ENCODE measurements around the gene MBD3.

MBD3 gene

DNA sequence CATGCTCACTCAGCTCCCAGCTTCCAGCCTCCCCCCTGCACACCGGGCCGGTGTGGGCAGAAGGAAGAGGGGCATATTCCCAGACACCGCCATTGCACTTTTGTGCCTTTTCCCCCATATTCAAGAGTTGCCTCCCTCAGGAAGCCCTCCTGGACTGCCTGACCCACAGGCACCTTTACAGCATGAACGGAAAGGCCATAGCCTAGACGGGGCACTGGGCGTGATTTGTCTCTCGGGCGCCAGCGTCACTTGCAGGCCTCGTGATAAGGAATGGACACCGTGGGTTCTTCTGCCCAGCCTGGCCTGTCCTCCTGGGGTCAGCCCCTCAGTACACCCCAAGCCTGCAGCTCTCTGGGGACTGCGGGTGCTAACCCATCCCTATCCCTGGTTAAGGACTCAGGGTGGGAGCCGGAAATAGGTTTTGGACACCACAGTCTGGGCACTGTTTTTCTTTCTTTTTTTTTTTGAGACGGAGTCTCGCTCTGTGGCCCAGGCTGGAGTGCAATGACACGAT lies 13.5 kb upstream of the MBD3 start:
- peak overlapping the region; percentile 89 for H3K27ac ChIP-seq
- TF ChIP-seq, protein P1, sequence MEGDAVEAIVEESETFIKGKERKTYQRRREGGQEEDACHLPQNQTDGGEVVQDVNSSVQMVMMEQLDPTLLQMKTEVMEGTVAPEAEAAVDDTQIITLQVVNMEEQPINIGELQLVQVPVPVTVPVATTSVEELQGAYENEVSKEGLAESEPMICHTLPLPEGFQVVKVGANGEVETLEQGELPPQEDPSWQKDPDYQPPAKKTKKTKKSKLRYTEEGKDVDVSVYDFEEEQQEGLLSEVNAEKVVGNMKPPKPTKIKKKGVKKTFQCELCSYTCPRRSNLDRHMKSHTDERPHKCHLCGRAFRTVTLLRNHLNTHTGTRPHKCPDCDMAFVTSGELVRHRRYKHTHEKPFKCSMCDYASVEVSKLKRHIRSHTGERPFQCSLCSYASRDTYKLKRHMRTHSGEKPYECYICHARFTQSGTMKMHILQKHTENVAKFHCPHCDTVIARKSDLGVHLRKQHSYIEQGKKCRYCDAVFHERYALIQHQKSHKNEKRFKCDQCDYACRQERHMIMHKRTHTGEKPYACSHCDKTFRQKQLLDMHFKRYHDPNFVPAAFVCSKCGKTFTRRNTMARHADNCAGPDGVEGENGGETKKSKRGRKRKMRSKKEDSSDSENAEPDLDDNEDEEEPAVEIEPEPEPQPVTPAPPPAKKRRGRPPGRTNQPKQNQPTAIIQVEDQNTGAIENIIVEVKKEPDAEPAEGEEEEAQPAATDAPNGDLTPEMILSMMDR (conservative IDR thresholded peaks at IDR 0.05), result 0 out of 2 replicates have a peak, but pooled peaks have one; percentile 19

DNA sequence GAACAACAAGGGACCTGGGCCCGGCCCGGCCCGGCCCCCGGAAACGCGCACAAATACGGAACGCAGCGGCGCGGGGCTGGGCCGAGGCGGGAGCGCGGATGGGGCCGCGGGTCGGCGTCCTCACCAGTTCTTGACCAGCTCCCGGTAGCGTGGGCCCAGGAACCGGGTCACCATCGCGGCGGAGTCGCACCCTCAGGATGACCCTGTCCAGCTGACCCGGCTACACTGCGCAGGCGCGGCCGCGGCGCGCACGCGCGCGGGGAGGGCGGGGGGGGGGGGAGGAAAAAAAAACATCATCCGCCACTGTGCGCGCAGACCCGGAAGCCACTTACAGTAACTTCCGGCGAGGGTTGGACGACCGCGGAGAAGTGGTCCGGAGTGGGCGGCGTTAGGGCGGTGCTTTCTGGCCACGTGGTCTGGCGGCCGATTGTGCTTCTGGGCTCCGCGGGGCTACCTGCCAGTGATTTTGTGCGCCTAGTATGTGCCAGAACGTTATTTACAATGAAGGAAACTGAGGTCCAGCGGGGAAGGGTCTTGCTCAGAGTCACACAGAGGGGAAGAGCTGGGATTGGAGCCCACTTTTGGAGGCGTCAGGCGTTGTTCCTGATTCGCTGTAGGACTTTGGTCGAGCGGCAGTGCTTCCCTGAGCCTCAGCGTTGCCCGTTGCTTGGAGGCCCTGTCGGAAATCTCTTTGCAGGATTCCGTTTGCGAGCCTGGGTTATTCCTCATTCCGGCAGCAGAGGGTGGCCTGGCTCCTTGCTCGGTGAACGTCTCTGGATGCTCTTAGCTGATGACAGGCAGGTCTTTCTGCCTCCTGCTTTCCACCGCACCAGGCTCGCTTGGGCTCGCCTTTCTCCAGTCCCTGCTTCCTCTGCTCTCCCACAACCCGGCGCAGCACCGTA lies 12.8 kb upstream of the MBD3 start, which contains the start of gene UQCR11:
TSS of gene UQCR11 (minus strand) at position 227 of the 902 bp plus-strand sequence. CDS start at position 174, 53 bp downstream.
- TF ChIP-seq, protein P1 (conservative IDR thresholded peaks at IDR 0.05), result peak; percentile 67
- peak within 1 kb of the TSS; percentile 89 for H3K27ac ChIP-seq

DNA sequence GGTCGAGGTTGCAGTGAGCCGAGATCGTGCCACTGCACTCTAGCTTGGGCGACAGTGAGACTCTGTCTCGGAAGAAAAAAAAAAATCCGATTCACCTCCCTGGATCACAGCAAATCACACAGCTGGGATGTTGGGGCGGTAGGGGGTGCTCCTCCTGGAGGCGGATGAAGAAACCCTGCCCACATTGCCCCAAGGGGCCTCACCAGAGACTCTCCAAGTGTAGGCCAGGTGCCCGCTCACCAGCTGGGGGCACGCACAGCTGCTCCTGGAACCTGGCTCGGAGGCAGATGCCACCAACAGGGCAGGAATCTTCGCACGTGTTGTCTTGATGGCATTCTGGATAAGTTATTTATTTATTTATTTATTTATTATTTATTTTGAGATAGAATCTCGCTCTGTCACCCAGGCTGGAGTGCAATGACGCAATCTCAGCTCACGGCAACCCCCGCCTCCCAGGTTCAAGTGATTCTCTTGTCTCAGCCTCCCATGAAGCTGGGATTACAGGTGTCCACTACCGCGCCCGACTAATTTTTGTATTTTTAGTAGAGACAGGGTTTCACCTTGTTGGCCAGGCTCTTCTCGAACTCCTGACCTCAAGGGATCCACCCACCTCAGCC lies 9.5 kb upstream of the MBD3 start:
- TF ChIP-seq, protein P1 (conservative IDR thresholded peaks at IDR 0.05), result no peak
- no peak overlapping the region for H3K27ac ChIP-seq

DNA sequence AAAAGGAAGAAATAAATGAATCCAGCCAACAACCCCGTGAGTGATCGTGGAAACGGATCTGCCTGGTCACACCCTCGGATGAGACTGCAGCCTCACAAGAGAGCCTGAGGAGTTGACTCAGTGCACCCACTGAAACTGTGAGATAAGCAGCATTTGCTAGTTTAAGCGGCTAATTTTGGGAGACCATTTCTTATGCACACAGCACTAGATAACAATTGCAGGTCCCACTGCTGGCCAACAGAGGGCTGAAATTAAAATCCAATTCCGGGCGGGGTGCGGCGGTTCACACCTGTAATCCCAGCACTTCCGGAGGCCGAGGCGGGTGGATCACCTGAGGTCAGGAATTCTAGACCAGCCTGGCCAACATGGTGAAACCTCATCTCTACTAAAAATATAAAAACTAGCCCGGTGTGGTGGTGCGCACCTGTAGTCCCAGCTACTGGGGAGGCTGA lies 9.0 kb upstream of the MBD3 start:
- TF ChIP-seq, protein P1 (conservative IDR thresholded peaks at IDR 0.05), result peak; percentile 27; the same call in 1 of the 2 replicates
- no peak overlapping the region for H3K27ac ChIP-seq

DNA sequence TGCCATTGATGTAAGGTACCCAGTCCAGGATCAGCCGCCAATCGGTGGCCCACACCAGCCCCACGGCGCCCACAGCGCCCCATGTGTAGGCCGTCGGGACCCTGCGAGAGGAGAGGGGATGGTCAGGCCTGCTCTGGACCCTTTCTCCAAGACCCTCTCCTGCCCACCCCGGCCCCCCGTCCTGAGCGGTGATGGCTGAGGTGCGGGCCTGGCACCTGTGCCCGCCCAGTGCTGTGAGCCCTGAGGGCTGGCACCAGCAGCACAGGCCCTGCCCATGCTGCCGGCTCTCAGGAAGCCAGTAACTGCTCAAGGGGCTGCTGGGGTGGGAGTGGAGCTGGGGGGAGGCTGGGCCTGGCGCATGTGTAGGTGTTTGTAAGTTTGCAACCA lies 6.8 kb upstream of the MBD3 start:
- no peak overlapping the region for H3K27ac ChIP-seq
- TF ChIP-seq, protein P1 (conservative IDR thresholded peaks at IDR 0.05), result no peak

DNA sequence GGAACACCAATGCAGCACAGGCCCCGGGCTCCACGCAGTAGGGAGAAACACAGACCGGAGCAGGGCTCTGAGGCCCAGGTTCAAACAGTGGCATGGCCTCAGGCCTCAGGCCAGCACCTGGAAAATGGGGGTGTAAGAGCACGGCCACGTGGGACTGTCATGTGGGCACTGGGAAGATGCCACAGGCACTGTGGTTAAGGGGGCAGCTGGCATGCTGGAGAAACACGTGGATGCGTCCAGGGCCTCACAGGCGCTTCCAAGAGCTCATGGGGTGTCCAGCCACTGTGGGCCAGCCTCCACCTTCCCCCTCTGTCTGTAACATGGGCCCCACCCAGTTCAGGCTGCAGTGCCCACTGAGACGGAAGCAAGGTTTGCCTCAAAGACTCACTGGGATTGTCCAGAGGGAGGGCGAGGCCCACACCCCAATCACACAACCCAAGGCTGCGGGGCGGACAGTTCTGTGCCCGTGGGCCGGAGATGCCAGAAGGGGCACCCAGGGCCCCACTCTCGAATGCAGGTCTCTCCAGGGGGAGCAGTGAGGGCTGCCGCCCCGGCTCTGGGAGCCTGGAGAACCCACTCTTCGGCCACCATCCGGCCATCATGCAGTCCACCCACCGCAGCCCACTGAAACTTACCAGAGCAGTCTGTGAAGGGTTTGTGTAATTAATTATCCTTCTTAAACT lies 6.3 kb upstream of the MBD3 start:
- TF ChIP-seq, protein P1 (conservative IDR thresholded peaks at IDR 0.05), result no peak
- H3K27ac ChIP-seq, result no peak overlapping the region

DNA sequence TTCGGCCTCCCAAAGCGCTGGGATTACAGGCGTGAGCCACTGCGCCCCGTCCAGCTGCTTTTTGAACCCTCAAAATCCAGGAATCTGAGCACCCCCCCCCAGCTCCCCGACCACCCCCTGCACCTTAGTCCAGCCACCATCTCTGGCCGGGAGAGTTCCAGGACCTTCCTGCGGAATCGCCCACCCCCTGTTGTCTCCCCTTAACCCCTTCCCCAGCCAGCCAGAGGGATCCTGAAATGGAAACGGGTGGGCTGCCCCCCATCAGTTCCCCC lies 772 bp upstream of the MBD3 start:
- peak overlapping the region; percentile 99 for H3K27ac ChIP-seq

More for the DNA sequence above, 772 bp upstream of the MBD3 start:
- TF ChIP-seq, protein P1 (conservative IDR thresholded peaks at IDR 0.05), result no peak

Data from VCaP (cell line).